ENCODE data around the gene ACSM6.

The ACSM6 gene

GRCh38 chr10:95268438-95268837, 74.4 kb downstream of the ACSM6 start:
- peak; percentile 69 for DNase-seq (ENCODE audit: low read depth, low spot score)

DNA sequence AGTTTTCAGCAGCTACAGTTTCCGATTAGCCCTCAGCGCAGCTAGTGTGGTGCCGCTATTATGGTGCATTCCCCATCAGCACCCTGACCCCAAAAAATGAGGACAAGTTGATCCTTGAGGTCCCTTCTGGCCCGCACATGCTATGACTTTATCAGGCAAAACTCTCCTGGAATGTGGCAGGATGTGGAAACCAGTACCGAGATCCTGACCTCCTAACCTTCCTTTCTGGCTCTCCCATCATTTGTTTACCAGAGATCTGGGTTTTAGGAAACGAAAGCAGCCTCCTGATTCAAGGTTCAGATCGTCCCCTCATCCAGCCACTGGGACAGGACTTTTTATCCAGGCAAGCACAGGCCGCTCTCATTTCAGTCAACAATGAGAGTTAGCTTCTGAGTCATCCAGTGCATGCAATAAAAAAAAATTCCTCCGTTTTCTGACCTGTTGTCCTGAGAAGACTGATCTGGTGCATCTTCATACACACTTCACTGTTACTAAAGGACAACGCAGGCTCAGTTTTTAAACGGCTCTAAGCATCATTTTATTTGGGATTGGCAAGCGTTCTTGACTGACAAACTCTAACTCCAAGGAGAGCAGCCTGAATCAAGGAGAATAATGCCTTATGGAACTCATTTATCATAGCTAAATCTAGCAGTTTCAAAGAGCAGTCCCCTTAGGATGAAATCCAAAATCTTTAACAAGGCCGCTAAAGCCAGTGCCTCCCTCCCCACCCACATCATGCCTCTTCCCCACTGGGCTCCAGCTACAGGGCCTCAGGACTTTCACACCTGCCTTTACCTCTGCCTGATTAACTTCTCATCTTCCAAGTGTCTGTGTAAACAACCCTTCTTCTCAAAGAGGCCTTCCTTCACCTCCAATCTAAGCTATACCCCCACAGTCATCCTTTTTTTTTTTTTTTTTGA, 79.6 kb downstream of the ACSM6 start:
- no peak for DNase-seq (ENCODE audit: low read depth, low spot score)

- DNase-seq (ENCODE audit: low read depth, low spot score): no peak
Observed at GRCh38 chr10:95275726-95276366, 81.8 kb downstream of the ACSM6 start.

DNA sequence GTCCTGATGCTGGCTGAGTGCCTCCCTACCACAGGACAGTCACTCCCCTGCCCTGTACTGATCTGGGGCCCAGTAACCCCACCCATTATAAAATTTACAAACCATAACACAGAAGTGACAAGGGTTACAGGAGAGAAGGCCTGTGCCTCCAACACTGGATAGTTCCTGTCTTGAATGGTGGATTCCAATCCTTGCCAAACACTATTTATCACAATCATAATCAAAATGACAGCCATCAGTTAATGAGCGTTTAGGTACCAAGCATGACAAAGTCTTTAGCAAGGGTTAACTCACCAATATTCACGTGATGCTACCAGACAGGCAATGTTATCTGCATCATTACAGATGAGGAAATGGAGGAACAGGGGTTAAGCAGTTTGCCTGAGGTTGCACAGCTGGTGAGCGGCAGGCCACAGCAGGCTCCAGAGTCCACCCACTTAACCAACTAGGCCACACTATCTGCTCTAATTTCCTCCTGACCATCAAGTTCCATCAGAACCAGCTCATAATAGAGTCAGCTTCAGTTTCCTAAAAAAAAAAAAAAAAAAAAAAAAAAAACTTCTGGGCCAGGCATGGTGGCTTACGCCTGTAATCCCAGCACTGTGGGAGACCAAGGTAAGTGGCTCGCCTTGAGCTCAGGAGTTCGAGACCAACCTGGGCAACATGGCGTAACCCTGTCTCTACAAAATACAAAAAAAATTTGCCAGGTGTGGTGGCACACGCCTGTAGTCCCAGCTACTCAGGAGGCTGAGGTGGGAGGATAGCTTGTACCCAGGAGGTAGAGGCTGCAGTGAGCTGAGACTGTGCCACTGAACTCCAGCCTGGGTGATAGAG, 82.5 kb downstream of the ACSM6 start:
- no peak for DNase-seq (ENCODE audit: low read depth, low spot score)

DNA sequence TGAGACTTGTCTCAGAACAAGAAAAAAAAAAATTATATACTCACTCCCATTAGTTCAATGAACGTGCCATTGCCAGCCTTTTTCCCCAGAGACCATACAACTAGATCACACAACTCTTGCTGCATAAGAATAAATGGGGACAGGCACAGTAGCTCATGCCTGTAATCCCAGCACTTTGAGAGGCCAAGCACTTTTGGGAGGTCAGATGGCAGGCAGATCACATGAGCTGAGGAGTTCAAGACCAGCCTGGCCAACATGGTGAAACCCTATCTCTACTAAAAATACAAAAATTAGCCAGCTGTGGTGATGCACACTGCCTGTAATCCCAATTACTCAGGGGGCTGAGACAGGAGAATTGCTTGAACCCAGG, 83.1 kb downstream of the ACSM6 start:
- no peak for DNase-seq (ENCODE audit: low read depth, low spot score)

DNA sequence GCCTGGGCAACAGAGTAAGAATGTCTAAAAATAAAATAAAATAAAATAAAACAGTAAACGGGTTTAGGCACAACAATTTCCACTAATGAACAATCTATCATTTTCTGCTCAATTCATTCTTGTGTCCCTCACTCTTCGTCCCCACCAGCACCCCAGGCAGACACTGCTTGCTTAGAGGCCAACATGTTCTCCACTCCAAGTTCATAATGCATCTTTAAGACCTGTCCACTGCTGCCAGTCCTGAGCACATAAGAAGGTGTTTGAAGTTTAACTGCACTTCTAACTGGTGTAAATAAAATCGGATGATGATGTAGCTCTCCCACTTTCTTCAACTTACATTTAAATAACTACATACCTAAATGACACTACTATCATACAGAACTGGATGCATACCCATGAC, 83.6 kb downstream of the ACSM6 start:
- no peak for DNase-seq (ENCODE audit: low read depth, low spot score)
